PC-3 (cell line): Measurements from ENCODE around the gene TSHZ3.

Source experiments
- CTCF ChIP-seq: fragments of 300-600 bp; sonication (generic); conservative IDR thresholded peaks from 2 replicates; pipeline ENCODE4 v1.5.1; 2017; ENCODE audit warnings: antibody characterized with exemption, low read depth, mild to moderate bottlenecking, low read length
- EZH2 ChIP-seq: fragments of 300-600 bp; sonication (generic); IDR thresholded peaks from one replicate; pipeline ENCODE4 v1.6.1; 2017; ENCODE audit warnings: antibody characterized with exemption, mild to moderate bottlenecking, low read length; ENCODE audit not compliant: unreplicated experiment
- EZH2phosphoT487 ChIP-seq: fragments of 300-600 bp; sonication (generic); IDR thresholded peaks from 2 replicates; pipeline ENCODE4 v1.6.1; 2018; ENCODE audit warnings: mild to moderate bottlenecking, antibody characterized with exemption, low read length, borderline replicate concordance

- TF ChIP-seq EZH2 (no peak), CTCF (no peak), EZH2phosphoT487 (no peak)
These were observed 55.0 kb downstream of the TSHZ3 start for GRCh38 chr19:31294189-31294588.
